GM12878 (cell line): ENCODE measurements around the gene CRP. TPM values are rescaled to one million over a fixed set of nuclear protein-coding genes. Genes with fewer than 3 reads are reported as not detected.

ENCODE experiments used
- ATAC-seq: fragments of 200-7000 bp; cut with Tn5 transposase; 3 replicates; pipeline ENCODE4 v1.9.1; 2020; ENCODE audit warnings: mild to moderate bottlenecking, moderate library complexity
- BruUV-seq: library from RNA; stranded (reverse); fragments of 400-500 nt; replicated peaks from 2 replicates; lab custom pipeline; 2021; lab: Mats Ljungman, UMichigan
- CTCF ChIA-PET: fragments of 300-600 bp; sonication (Branson Sonifier 250); formaldehyde crosslinking; extraction: SDS; loops from one replicate; lab custom pipeline; 2021; ENCODE audit warnings: inconsistent platforms; lab: Yijun Ruan, JAX
- POLR2A ChIA-PET: fragments of 350-600 bp; formaldehyde crosslinking; extraction: SDS; loops from one replicate; lab custom pipeline; 2021; ENCODE audit warnings: inconsistent platforms; lab: Charles Lee
- RAD21 ChIA-PET: fragments of 300-600 bp; sonication (Branson Sonifier 250); formaldehyde crosslinking; loops from one replicate; lab custom pipeline; 2023; ENCODE audit warnings: antibody characterized with exemption; ENCODE audit not compliant: unreplicated experiment; lab: Charles Lee
- SMC1A ChIA-PET: fragments of 300-600 bp; sonication (Branson Sonifier 250); formaldehyde crosslinking; loops from one replicate; lab custom pipeline; 2023; ENCODE audit not compliant: unreplicated experiment, uncharacterized antibody; lab: Charles Lee
- DNase-seq: peaks from one replicate; pipeline ENCODE4 v3.0.0-alpha.2; 2011; ENCODE audit warnings: low read depth, low spot score
- FAIRE-seq: peaks from 3 replicates; lab custom pipeline; 2011; peaks lifted over from hg19 to GRCh38; lab: Jason Lieb, UNC
- H2AFZ ChIP-seq: 2 replicates; pipeline ENCODE4 v1.6.0; 2011; ENCODE audit warnings: low read depth, low read length, control low read depth; ENCODE audit not compliant: control insufficient read depth
- H3K27ac ChIP-seq: 2 replicates; pipeline ENCODE4 v1.5.1; 2011; ENCODE audit warnings: control low read depth; ENCODE audit not compliant: control insufficient read depth, insufficient read depth
- H3K27me3 ChIP-seq, 2 experiments: replicated peaks in 1 of 2; 2 replicates each; pipeline versions ENCODE4 v1.6.0 to v1.6.1; 2011; ENCODE audit warnings: low read length in 1 of 2; ENCODE audit not compliant: control insufficient read depth in 2 of 2, insufficient read depth in 2 of 2
- H3K36me3 ChIP-seq, 2 experiments: 2 replicates each; pipeline ENCODE4 v1.5.1; 2011; ENCODE audit warnings: low read length in 1 of 2; ENCODE audit not compliant: control insufficient read depth in 2 of 2, insufficient read depth in 2 of 2
- H3K4me1 ChIP-seq: 2 replicates; pipeline ENCODE4 v1.6.1; 2011; ENCODE audit warnings: mild to moderate bottlenecking, low read length, moderate library complexity, mixed read lengths; ENCODE audit not compliant: control insufficient read depth, insufficient read depth
- H3K4me2 ChIP-seq: 2 replicates; pipeline ENCODE4 v1.6.0; 2011; ENCODE audit warnings: control low read depth; ENCODE audit not compliant: control insufficient read depth, insufficient read depth
- H3K4me3 ChIP-seq: fragments of 200-600 bp; sonication (generic); 2 replicates; pipeline ENCODE4 v1.5.1; 2016
- H3K79me2 ChIP-seq: 2 replicates; pipeline ENCODE4 v1.6.0; 2011; ENCODE audit warnings: low read length; ENCODE audit not compliant: control insufficient read depth, insufficient read depth
- H3K9ac ChIP-seq: 2 replicates; pipeline ENCODE4 v1.8.0; 2011; ENCODE audit warnings: low read length, control low read depth, mixed read lengths; ENCODE audit not compliant: control insufficient read depth, insufficient read depth
- H3K9me3 ChIP-seq: replicated peaks from 3 replicates; pipeline ENCODE4 v1.5.1; 2011; ENCODE audit warnings: mild to moderate bottlenecking, low read length; ENCODE audit not compliant: control insufficient read depth, insufficient read depth
- H4K20me1 ChIP-seq: 2 replicates; pipeline ENCODE4 v1.6.0; 2011; ENCODE audit not compliant: control insufficient read depth, insufficient read depth
- BMI1 ChIP-seq: fragments of 450-650 bp; IDR thresholded peaks from 2 replicates; pipeline ENCODE4 v1.6.1; 2016; ENCODE audit warnings: mild to moderate bottlenecking, moderate library complexity, borderline replicate concordance
- CBX5 ChIP-seq: sonication (generic); IDR thresholded peaks from 2 replicates; pipeline ENCODE4 v1.6.1; 2016; ENCODE audit warnings: low read depth, moderate library complexity, mild to moderate bottlenecking, inconsistent platforms
- ESRRA ChIP-seq: IDR thresholded peaks from 2 replicates; pipeline ENCODE4 v1.6.1; 2012; ENCODE audit warnings: mild to moderate bottlenecking, low read length, improper control_type of control experiment
- MYC ChIP-seq: IDR thresholded peaks from 2 replicates; pipeline ENCODE4 v1.6.1; 2011; ENCODE audit warnings: mild to moderate bottlenecking, low read length, moderate library complexity, inconsistent platforms; ENCODE audit not compliant: insufficient read depth, insufficient replicate concordance, insufficient read length, severe bottlenecking
- RCOR1 ChIP-seq: conservative IDR thresholded peaks from 2 replicates; pipeline ENCODE4 v1.6.1; 2012; ENCODE audit warnings: low read depth, low read length, improper control_type of control experiment
- TARDBP ChIP-seq: IDR thresholded peaks from 2 replicates; pipeline ENCODE4 v1.6.1; 2016; ENCODE audit warnings: borderline replicate concordance
- YBX1 ChIP-seq: fragments of 450-650 bp; IDR thresholded peaks from 2 replicates; pipeline ENCODE4 v1.6.1; 2016; ENCODE audit warnings: antibody characterized with exemption
- in situ Hi-C: fragments of 300-500 bp; cut with MboI; formaldehyde crosslinking; loops from 9 replicates; pipeline ENCODE4 v1.14.3; 2018; ENCODE audit warnings: mixed read lengths
- intact Hi-C: fragments of 100-400 bp; cut with micrococcal nuclease; formaldehyde crosslinking; loops from one replicate; pipeline ENCODE4 v1.14.2; 2022; ENCODE audit not compliant: unreplicated experiment
- polyA plus RNA-seq, 11 experiments: library from polyadenylated mRNA; depleted of rRNA in 4 of 11; unstranded in 6 of 11; stranded (reverse) in 5 of 11; fragments of >200 nt; fragmentation: Nextera tagmentation in 4 of 11; fragmentation: Illumina TruSeq in 1 of 11; extraction: Ambion mirVana in 4 of 11; extraction: Trizol in 1 of 11; gene quantifications; 1 replicate in 1 of 11; 2 replicates in 10 of 11; pipeline versions ENCODE4 v1.2.1 to v1.2.3, GENCODE V29; 2011 to 2016; ENCODE audit warnings: inconsistent platforms in 2 of 11, missing spikeins in 2 of 11, low read depth in 1 of 11
- total RNA-seq, 4 experiments: library from RNA; depleted of rRNA in 3 of 4; stranded (reverse); fragments of >200 nt in 3 of 4; fragmentation: Illumina TruSeq in 1 of 4; extraction: Trizol in 1 of 4; gene quantifications; 2 replicates each; pipeline versions ENCODE4 v1.2.1 to v1.2.3, GENCODE V29; 2013 to 2021
- TF ChIP-seq, protein P1 (sequence below): IDR thresholded peaks from 2 replicates; pipeline ENCODE4 v1.6.1; 2012; ENCODE audit warnings: low read depth, low read length, improper control_type of control experiment
- TF ChIP-seq, protein P2 (sequence below): fragments of 450-650 bp; IDR thresholded peaks from 2 replicates; pipeline ENCODE4 v1.6.1; 2016; ENCODE audit warnings: mild to moderate bottlenecking

CRP gene
- total and polyA plus RNA-seq, 10 of the 15 experiments (the other 5 are each of a cell fraction or from before 2014, with no cell fraction given): 0.54 TPM; not detected in 9

GRCh38 chr1:159699246-159699645 is 15.1 kb downstream of the CRP start:
- no peaks in the 10 kb centered on the region for H3K9me3 ChIP-seq
- H3K9ac ChIP-seq: no peak overlapping the region
- H2AFZ ChIP-seq: no peak overlapping the region
- no peak overlapping the region for H3K27ac ChIP-seq
- no peak for DNase-seq
- RAD21 ChIA-PET: no interaction called here
- H3K4me2 ChIP-seq: no peak overlapping the region
- FAIRE-seq: no peak
- intact Hi-C loops (no loop called here), in situ Hi-C loops (no loop called here)
- no peaks in the 10 kb centered on the region for H3K27me3 ChIP-seq
- CTCF ChIA-PET: interaction anchor here (0.6 kb wide), 1 partner anchor 205 kb away, joined by 3 read pairs; no protein-coding TSS in a partner anchor
- POLR2A ChIA-PET: no interaction called here
- H3K4me1 ChIP-seq: no peaks in the 10 kb centered on the region
- BruUV-seq: no TSS peak
- no peaks in the 10 kb centered on the region for H3K79me2 ChIP-seq
- no peaks in the 10 kb centered on the region for H3K36me3 ChIP-seq
- H3K4me3 ChIP-seq: no peak overlapping the region
- no peaks in the 10 kb centered on the region for H4K20me1 ChIP-seq
- SMC1A ChIA-PET: no interaction called here
- ATAC-seq: no peak
- TF ChIP-seq ESRRA: no peak
- TF ChIP-seq MYC: no peak
- TF ChIP-seq CBX5: no peak
- no peak for TF ChIP-seq TARDBP
- TF ChIP-seq, protein P1, sequence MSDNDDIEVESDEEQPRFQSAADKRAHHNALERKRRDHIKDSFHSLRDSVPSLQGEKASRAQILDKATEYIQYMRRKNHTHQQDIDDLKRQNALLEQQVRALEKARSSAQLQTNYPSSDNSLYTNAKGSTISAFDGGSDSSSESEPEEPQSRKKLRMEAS: no peak
- TF ChIP-seq, protein P2, sequence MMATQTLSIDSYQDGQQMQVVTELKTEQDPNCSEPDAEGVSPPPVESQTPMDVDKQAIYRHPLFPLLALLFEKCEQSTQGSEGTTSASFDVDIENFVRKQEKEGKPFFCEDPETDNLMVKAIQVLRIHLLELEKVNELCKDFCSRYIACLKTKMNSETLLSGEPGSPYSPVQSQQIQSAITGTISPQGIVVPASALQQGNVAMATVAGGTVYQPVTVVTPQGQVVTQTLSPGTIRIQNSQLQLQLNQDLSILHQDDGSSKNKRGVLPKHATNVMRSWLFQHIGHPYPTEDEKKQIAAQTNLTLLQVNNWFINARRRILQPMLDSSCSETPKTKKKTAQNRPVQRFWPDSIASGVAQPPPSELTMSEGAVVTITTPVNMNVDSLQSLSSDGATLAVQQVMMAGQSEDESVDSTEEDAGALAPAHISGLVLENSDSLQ: no peak
- TF ChIP-seq YBX1: no peak
- TF ChIP-seq BMI1: no peak
- TF ChIP-seq RCOR1: no peak
